Transverse colon (tissue), 4 donors: Measurements from ENCODE around the gene EMILIN2. TPM values are rescaled to one million over a fixed set of nuclear protein-coding genes. Genes with fewer than 3 reads are reported as not detected.

Experiments used
- DNase-seq: peaks from one replicate; pipeline ENCODE4 v3.0.0-alpha.2; 2019
- H3K27ac ChIP-seq, 4 donors: fragments of 200-600 bp; sonication (generic); 2 replicates each; pipeline ENCODE4 v1.5.1; 2016 to 2018; ENCODE audit warnings: inconsistent platforms in 4 of 4
- H3K27me3 ChIP-seq: fragments of 200-600 bp; sonication (generic); 2 replicates; pipeline ENCODE4 v1.5.1; 2017; ENCODE audit warnings: inconsistent platforms
- H3K36me3 ChIP-seq, 4 donors: fragments of 200-600 bp; sonication (generic); 2 replicates each; pipeline ENCODE4 v1.5.1; 2017 to 2019; ENCODE audit warnings: inconsistent platforms in 4 of 4
- H3K4me1 ChIP-seq, 4 donors: fragments of 200-600 bp; sonication (generic); 2 replicates each; pipeline ENCODE4 v1.5.1; 2017 to 2020; ENCODE audit warnings: inconsistent platforms in 4 of 4
- H3K4me3 ChIP-seq, 4 donors: fragments of 200-600 bp; sonication (generic); 1 replicate in 1 of 4; 2 replicates in 3 of 4; pipeline versions ENCODE4 v1.5.1 to v1.6.1; 2017 to 2019; ENCODE audit warnings: inconsistent platforms in 4 of 4
- H3K9me3 ChIP-seq, 2 donors: fragments of 200-600 bp; sonication (generic); 2 replicates each; pipeline ENCODE4 v1.5.1; 2017 to 2019; ENCODE audit warnings: inconsistent platforms in 2 of 2
- CTCF ChIP-seq, 5 experiments: fragments of 200-600 bp in 3 of 5; fragments of 450-650 bp in 2 of 5; sonication (generic) in 3 of 5; IDR thresholded peaks; 1 replicate in 2 of 5; 2 replicates in 3 of 5; pipeline ENCODE4 v1.5.1; 2016 to 2017; ENCODE audit warnings: antibody characterized with exemption in 5 of 5, inconsistent platforms in 3 of 5, mild to moderate bottlenecking in 2 of 5, moderate library complexity in 1 of 5
- EP300 ChIP-seq: sonication (generic); formaldehyde crosslinking; IDR thresholded peaks from one replicate; pipeline ENCODE4 v1.6.1; 2017; ENCODE audit warnings: antibody characterized with exemption, low read depth
- POLR2A ChIP-seq: fragments of 450-650 bp; IDR thresholded peaks from one replicate; pipeline ENCODE4 v1.6.1; 2016; ENCODE audit warnings: antibody characterized with exemption, mild to moderate bottlenecking, moderate library complexity
- POLR2AphosphoS5 ChIP-seq, 3 donors: sonication (generic); formaldehyde crosslinking; IDR thresholded peaks; one replicate each; pipeline ENCODE4 v1.6.1; 2016; ENCODE audit warnings: antibody characterized with exemption in 3 of 3
- WGBS, 2 donors: methylation state at CpG; one replicate each; pipeline ENCODE4 v1.1.5; 2018; ENCODE audit warnings: low coverage in 1 of 2; 5-methylcytosine and 5-hydroxymethylcytosine counted together
- in situ Hi-C, 4 donors: fragments of 200-750 bp; cut with MboI; loops; one replicate each; pipeline versions ENCODE4 v1.15.0 to v1.15.1; 2017; ENCODE audit warnings: low sequenced_read_pairs in 3 of 4, low pct_ligation_motif_present in 1 of 4, low pct_unique_long_range_greater_than_20kb in 1 of 4
- intact Hi-C: fragments of 100-400 bp; cut with DNase I; formaldehyde crosslinking; loops from one replicate; pipeline ENCODE4 v1.15.1; 2023; ENCODE audit warnings: low total_unique reads
- total RNA-seq, 4 donors: library from RNA; depleted of rRNA; stranded (reverse); fragments of >200 nt; gene quantifications; one replicate each; pipeline ENCODE4 v1.1.0, GENCODE V29; 2016

The EMILIN2 gene
- total RNA-seq, 4 donors from 2014 or later, result 12.0 to 145 (median 56.5) TPM

- H3K36me3 ChIP-seq, result peaks cover 0 to 59% (median 21%) of the 10 kb centered on the region in 4 donors
- TF ChIP-seq POLR2AphosphoS5 (IDR thresholded peaks at IDR 0.05), result no peak
- TF ChIP-seq CTCF (IDR thresholded peaks at IDR 0.05), result no peak
- no peak for TF ChIP-seq POLR2A
- TF ChIP-seq EP300, result no peak
- H3K9me3 ChIP-seq, result no peaks in the 10 kb centered on the region
- H3K27me3 ChIP-seq, result no peaks in the 10 kb centered on the region
- no peak for DNase-seq
- in situ Hi-C loops (no loop called here), intact Hi-C loops (no loop called here)
- H3K4me3 ChIP-seq, result no peak overlapping the region
- H3K27ac ChIP-seq, result no peak overlapping the region
- peaks cover 9 to 16% (median 13%) of the 10 kb centered on the region in 4 donors for H3K4me1 ChIP-seq
- WGBS, 2 donors, result 92 to 94% methylated on average over 6 to 16 of the region's 16 CpGs
Observed at GRCh38 chr18:2920546-2921343, 73.9 kb downstream of the EMILIN2 start.

- Histone ChIP-seq H3K27me3 (no peaks in the 10 kb centered on the region), H3K4me3 (no peak overlapping the region), H3K4me1 (peaks cover 2 to 9% (median 6%) of the 10 kb centered on the region in 4 donors), H3K27ac (no peak overlapping the region), H3K36me3 (peaks cover 0 to 68% (median 26%) of the 10 kb centered on the region in 4 donors), H3K9me3 (no peaks in the 10 kb centered on the region)
- TF ChIP-seq CTCF (IDR thresholded peaks at IDR 0.05), result no peak
- no peak for TF ChIP-seq EP300
- TF ChIP-seq POLR2AphosphoS5 (IDR thresholded peaks at IDR 0.05), result no peak
- TF ChIP-seq POLR2A, result no peak
- in situ Hi-C loops (no loop called here), intact Hi-C loops (no loop called here)
- 95 to 100% methylated on average over 5 to 14 of the region's 14 CpGs for WGBS, 2 donors
- no peak for DNase-seq
Observed at GRCh38 chr18:2921778-2922177, 75.0 kb downstream of the EMILIN2 start.

DNA sequence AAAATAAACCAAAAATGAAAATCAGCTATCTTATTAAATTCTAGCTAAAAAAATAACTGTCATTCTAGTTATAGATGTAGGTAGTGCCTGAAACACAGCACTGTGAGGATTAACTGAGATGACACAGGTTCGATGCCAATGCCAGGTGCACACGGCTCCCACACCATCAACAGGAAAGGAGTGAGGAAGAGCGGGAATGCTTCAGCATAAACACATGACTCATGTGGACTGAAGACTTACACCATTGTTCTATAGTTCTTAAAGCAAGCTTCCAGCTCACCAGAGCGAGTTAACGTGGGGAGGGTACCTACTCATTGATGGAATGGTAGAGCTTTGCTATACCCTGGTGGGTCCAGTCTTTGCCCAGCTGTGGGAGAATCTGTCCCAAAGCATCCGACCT lies 76.7 kb downstream of the EMILIN2 start:
- Histone ChIP-seq H3K27ac (no peak overlapping the region), H3K9me3 (no peaks in the 10 kb centered on the region), H3K4me3 (no peak overlapping the region), H3K4me1 (no peaks in the 10 kb centered on the region), H3K27me3 (no peaks in the 10 kb centered on the region), H3K36me3 (peaks cover 0 to 80% (median 30%) of the 10 kb centered on the region in 4 donors)
- no peak for DNase-seq
- in situ Hi-C loops (no loop called here), intact Hi-C loops (no loop called here)
- TF ChIP-seq POLR2A, result no peak
- TF ChIP-seq CTCF (IDR thresholded peaks at IDR 0.05), result no peak
- TF ChIP-seq EP300, result no peak
- TF ChIP-seq POLR2AphosphoS5 (IDR thresholded peaks at IDR 0.05), result no peak
- 89 to 100% methylated on average over 3 to 6 of the region's 6 CpGs for WGBS, 2 donors

- in situ Hi-C loops (loop anchor here in 2 of 4 donors (25.0 kb wide), 2 partner anchors 137 to 312 kb away; partner anchors contain the start of gene MYL12A (in 1 of the 2)), intact Hi-C loops (no loop called here)
- Histone ChIP-seq H3K27ac (no peak overlapping the region), H3K9me3 (no peaks in the 10 kb centered on the region), H3K4me1 (no peaks in the 10 kb centered on the region), H3K4me3 (no peak overlapping the region), H3K36me3 (peaks cover 0 to 79% (median 31%) of the 10 kb centered on the region in 4 donors), H3K27me3 (no peaks in the 10 kb centered on the region)
- no peak for TF ChIP-seq CTCF (IDR thresholded peaks at IDR 0.05)
- DNase-seq, result no peak
- WGBS, 2 donors, result 84 to 93% methylated on average over 6 to 12 of the region's 12 CpGs
Observed at GRCh38 chr18:2924920-2925319, 78.1 kb downstream of the EMILIN2 start.
